ENCODE results near the gene CHMP6. TPM values are rescaled to one million over a fixed set of nuclear protein-coding genes. Genes with fewer than 3 reads are reported as not detected.

The CHMP6 gene
- total RNA-seq, 1 experiment from 2014 or later, result 22.0 TPM

DNA sequence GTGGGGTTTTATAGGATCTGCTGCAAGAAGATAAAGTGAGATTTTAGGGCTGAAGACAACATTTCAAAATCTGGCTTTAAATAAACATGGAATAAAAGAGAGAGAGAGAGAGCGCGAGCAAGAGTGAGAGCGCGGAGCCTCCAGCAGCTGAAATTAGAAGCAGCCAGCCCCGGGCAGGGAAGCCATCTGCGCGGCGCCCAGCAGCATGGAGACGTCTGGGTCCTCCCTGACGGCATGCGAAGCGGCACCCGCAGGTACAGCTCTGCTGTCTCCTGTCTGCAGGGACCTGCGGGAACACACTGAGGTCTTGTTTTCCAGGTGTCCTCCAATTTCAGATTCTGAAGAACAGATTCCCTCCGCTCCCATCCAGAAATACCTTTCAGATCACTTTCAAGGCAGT is 35.4 kb downstream of the CHMP6 start:
- intact Hi-C loops (cut with micrococcal nuclease), result no loop called here
- TF ChIP-seq CEBPB (IDR thresholded peaks at IDR 0.05; ENCODE audit: low read depth), result no peak
- no peak for TF ChIP-seq ZFX (IDR thresholded peaks at IDR 0.05)
- TF ChIP-seq, protein P1, sequence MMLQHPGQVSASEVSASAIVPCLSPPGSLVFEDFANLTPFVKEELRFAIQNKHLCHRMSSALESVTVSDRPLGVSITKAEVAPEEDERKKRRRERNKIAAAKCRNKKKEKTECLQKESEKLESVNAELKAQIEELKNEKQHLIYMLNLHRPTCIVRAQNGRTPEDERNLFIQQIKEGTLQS (IDR thresholded peaks at IDR 0.05), result no peak
- TF ChIP-seq, protein P2, sequence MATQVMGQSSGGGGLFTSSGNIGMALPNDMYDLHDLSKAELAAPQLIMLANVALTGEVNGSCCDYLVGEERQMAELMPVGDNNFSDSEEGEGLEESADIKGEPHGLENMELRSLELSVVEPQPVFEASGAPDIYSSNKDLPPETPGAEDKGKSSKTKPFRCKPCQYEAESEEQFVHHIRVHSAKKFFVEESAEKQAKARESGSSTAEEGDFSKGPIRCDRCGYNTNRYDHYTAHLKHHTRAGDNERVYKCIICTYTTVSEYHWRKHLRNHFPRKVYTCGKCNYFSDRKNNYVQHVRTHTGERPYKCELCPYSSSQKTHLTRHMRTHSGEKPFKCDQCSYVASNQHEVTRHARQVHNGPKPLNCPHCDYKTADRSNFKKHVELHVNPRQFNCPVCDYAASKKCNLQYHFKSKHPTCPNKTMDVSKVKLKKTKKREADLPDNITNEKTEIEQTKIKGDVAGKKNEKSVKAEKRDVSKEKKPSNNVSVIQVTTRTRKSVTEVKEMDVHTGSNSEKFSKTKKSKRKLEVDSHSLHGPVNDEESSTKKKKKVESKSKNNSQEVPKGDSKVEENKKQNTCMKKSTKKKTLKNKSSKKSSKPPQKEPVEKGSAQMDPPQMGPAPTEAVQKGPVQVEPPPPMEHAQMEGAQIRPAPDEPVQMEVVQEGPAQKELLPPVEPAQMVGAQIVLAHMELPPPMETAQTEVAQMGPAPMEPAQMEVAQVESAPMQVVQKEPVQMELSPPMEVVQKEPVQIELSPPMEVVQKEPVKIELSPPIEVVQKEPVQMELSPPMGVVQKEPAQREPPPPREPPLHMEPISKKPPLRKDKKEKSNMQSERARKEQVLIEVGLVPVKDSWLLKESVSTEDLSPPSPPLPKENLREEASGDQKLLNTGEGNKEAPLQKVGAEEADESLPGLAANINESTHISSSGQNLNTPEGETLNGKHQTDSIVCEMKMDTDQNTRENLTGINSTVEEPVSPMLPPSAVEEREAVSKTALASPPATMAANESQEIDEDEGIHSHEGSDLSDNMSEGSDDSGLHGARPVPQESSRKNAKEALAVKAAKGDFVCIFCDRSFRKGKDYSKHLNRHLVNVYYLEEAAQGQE (IDR thresholded peaks at IDR 0.05; ENCODE audit: low read depth), result no peak
- H3K9me2 ChIP-seq (ENCODE audit: insufficient read depth), result no peaks in the 10 kb centered on the region
- H3K27me3 ChIP-seq (ENCODE audit: insufficient read depth, low read length), result no peaks in the 10 kb centered on the region
- ChIA-PET POLR2A (no interaction called here), RAD21 (ENCODE audit: low non-redundant PET in 1 of 2, low total read pairs in 2 of 2, uncharacterized antibody in 2 of 2, unreplicated experiment in 2 of 2) (no interaction called here), CTCF (no interaction called here)
- ATAC-seq, result no peak
- H3K9ac ChIP-seq (ENCODE audit: low read length), result no peak overlapping the region
- H3K4me3 ChIP-seq (replicated peaks in 1 of 2; ENCODE audit: low read depth in 1 of 2, low read length in 2 of 2), result no peak overlapping the region
- H2AFZ ChIP-seq (ENCODE audit: low read depth, low read length, poor library complexity, severe bottlenecking), result no peak overlapping the region
- H3K4me1 ChIP-seq (ENCODE audit: control insufficient read depth in 1 of 2, insufficient read depth in 2 of 2, low read length in 2 of 2), result peaks cover 12 to 18% of the 10 kb centered on the region in 2 experiments; a peak in 3 of 4 replicates
- H3K79me2 ChIP-seq (ENCODE audit: insufficient read depth, low read length), result no peaks in the 10 kb centered on the region
- H3K4me2 ChIP-seq (ENCODE audit: low read length), result no peak overlapping the region
- no peak for DNase-seq (ENCODE audit: low read depth, low spot score)
- no peaks in the 10 kb centered on the region; a peak in 1 of 4 replicates for H3K9me3 ChIP-seq (ENCODE audit: control insufficient read depth in 1 of 2, insufficient read depth in 1 of 2, low read depth in 1 of 2, low read length in 2 of 2)
- H4K20me1 ChIP-seq (ENCODE audit: insufficient read depth), result no peaks in the 10 kb centered on the region
- BruUV-seq (replicated peaks), result no TSS peak
- H3K27ac ChIP-seq (ENCODE audit: low read depth, low read length), result no peak overlapping the region
- H3K36me3 ChIP-seq (ENCODE audit: control insufficient read depth in 1 of 2, insufficient read depth in 2 of 2, low read length in 2 of 2), result no peaks in the 10 kb centered on the region
